ENCODE measurements around the gene FAM227A. TPM values are rescaled to one million over a fixed set of nuclear protein-coding genes. Genes with fewer than 3 reads are reported as not detected.
"Not testable (repeated sequence)": the region's sequence is repeated elsewhere in the genome, so short reads cannot be mapped to it uniquely, and the experiment has no call there.

The FAM227A gene
- total and polyA plus RNA-seq, 5 experiments from 2014 or later: 0.29 to 0.96 TPM; not detected in 3

- H3K36me3 Mint-ChIP-seq: peaks cover 0 to under 1% (median 0%) of the 10 kb centered on the region in 3 donors
- H3K4me1 Mint-ChIP-seq: peaks cover 6 to 23% (median 13%) of the 10 kb centered on the region in 4 donors
- no peaks in the 10 kb centered on the region for H3K9me3 Mint-ChIP-seq
- POLR2A ChIA-PET: interaction anchor here (2.1 kb wide), 1 partner anchor 26 kb away, joined by 18 read pairs; the partner anchor contains the start of gene TOMM22
- H3K4me3 Mint-ChIP-seq: peak overlapping the region; percentile 90 to 99 (median 96)
- no peak for DNase-seq
- ATAC-seq: no peak
- H3K27me3 Mint-ChIP-seq: no peaks in the 10 kb centered on the region
- H3K27ac Mint-ChIP-seq: peak overlapping the region; percentile 93 to 100 (median 99)
Measured at GRCh38 chr22:38655519-38656255, 505 bp downstream of the FAM227A start.

GRCh38 chr22:38653741-38654140 lies 2.5 kb downstream of the FAM227A start:
- no peaks in the 10 kb centered on the region for H3K27me3 Mint-ChIP-seq
- DNase-seq (no peak), ATAC-seq (no peak)
- POLR2A ChIA-PET: interaction anchor here (0.6 to 0.7 kb wide), 2 partner anchors 85 to 652 kb away, joined by 3 read pairs; no protein-coding TSS in a partner anchor
- peak overlapping the region in 2 of 10 donors; percentile 64 to 72 for H3K27ac Mint-ChIP-seq
- peaks cover 6 to 23% (median 12%) of the 10 kb centered on the region in 4 donors for H3K4me1 Mint-ChIP-seq
- H3K9me3 Mint-ChIP-seq: no peaks in the 10 kb centered on the region
- no peaks in the 10 kb centered on the region for H3K36me3 Mint-ChIP-seq
- H3K4me3 Mint-ChIP-seq: peak overlapping the region in 4 of 10 donors; percentile 15 to 66 (median 36)

- Mint-ChIP-seq H3K27ac (peak overlapping the region in 1 of 10 donors; percentile 35), H3K36me3 (no peaks in the 10 kb centered on the region), H3K4me1 (peaks cover 6 to 18% (median 11%) of the 10 kb centered on the region in 4 donors), H3K4me3 (no peak overlapping the region), H3K9me3 (no peaks in the 10 kb centered on the region), H3K27me3 (peaks cover 0 to 2% (median 0%) of the 10 kb centered on the region in 5 donors)
- DNase-seq (no peak), ATAC-seq (no peak)
- POLR2A ChIA-PET: no interaction called here
Measured at GRCh38 chr22:38652859-38653258, 3.3 kb downstream of the FAM227A start.

GRCh38 chr22:38649841-38650522 lies 6.2 kb downstream of the FAM227A start:
- POLR2A ChIA-PET: no interaction called here
- H3K27ac Mint-ChIP-seq: peak overlapping the region in 1 of 10 donors; percentile 56
- H3K4me3 Mint-ChIP-seq: no peak overlapping the region
- no peak for ATAC-seq
- DNase-seq: no peak
- peaks cover 0 to 4% (median 0%) of the 10 kb centered on the region in 5 donors for H3K27me3 Mint-ChIP-seq
- no peaks in the 10 kb centered on the region for H3K36me3 Mint-ChIP-seq
- peaks cover 0 to 3% (median 0%) of the 10 kb centered on the region in 4 donors for H3K4me1 Mint-ChIP-seq
- no peaks in the 10 kb centered on the region for H3K9me3 Mint-ChIP-seq

- no peak overlapping the region for H3K4me3 Mint-ChIP-seq
- no peaks in the 10 kb centered on the region for H3K36me3 Mint-ChIP-seq
- no peak for ATAC-seq
- H3K27me3 Mint-ChIP-seq: peaks cover 0 to 9% (median 0%) of the 10 kb centered on the region in 5 donors
- no peaks in the 10 kb centered on the region for H3K9me3 Mint-ChIP-seq
- POLR2A ChIA-PET: no interaction called here
- no peak overlapping the region for H3K27ac Mint-ChIP-seq
- H3K4me1 Mint-ChIP-seq: no peaks in the 10 kb centered on the region
- DNase-seq: no peak
Measured at GRCh38 chr22:38645430-38645829, 10.8 kb downstream of the FAM227A start.

- H3K36me3 Mint-ChIP-seq, H3K9me3 Mint-ChIP-seq, DNase-seq, H3K4me1 Mint-ChIP-seq, ATAC-seq, H3K27me3 Mint-ChIP-seq, POLR2A ChIA-PET, H3K4me3 Mint-ChIP-seq, H3K27ac Mint-ChIP-seq: not testable (repeated sequence)
Measured at GRCh38 chr22:38644245-38644644, 11.9 kb downstream of the FAM227A start.

GRCh38 chr22:38641476-38642040 lies 14.6 kb downstream of the FAM227A start:
- POLR2A ChIA-PET: interaction anchor here (0.7 kb wide), 1 partner anchor 29 kb away, joined by 5 read pairs; no protein-coding TSS in a partner anchor
- no peak for DNase-seq
- ATAC-seq: no peak
- peaks cover 0 to 8% (median 0%) of the 10 kb centered on the region in 5 donors for H3K27me3 Mint-ChIP-seq
- no peak overlapping the region for H3K4me3 Mint-ChIP-seq
- H3K9me3 Mint-ChIP-seq: no peaks in the 10 kb centered on the region
- H3K4me1 Mint-ChIP-seq: no peaks in the 10 kb centered on the region
- no peaks in the 10 kb centered on the region for H3K36me3 Mint-ChIP-seq
- no peak overlapping the region for H3K27ac Mint-ChIP-seq

- no peak for ATAC-seq
- H3K36me3 Mint-ChIP-seq: no peaks in the 10 kb centered on the region
- DNase-seq: no peak
- H3K27ac Mint-ChIP-seq: no peak overlapping the region
- POLR2A ChIA-PET: interaction anchor here (1.0 kb wide), 1 partner anchor 10 kb away, joined by 4 read pairs; no protein-coding TSS in a partner anchor
- H3K4me1 Mint-ChIP-seq: no peaks in the 10 kb centered on the region
- H3K27me3 Mint-ChIP-seq: peaks cover 0 to 8% (median 0%) of the 10 kb centered on the region in 5 donors
- H3K9me3 Mint-ChIP-seq: no peaks in the 10 kb centered on the region
- no peak overlapping the region for H3K4me3 Mint-ChIP-seq
Measured at GRCh38 chr22:38638728-38639127, 17.5 kb downstream of the FAM227A start.

GRCh38 chr22:38638216-38638615 lies 18.0 kb downstream of the FAM227A start:
- POLR2A ChIA-PET: interaction anchor here (1.0 kb wide), 1 partner anchor 11 kb away, joined by 4 read pairs; no protein-coding TSS in a partner anchor
- Mint-ChIP-seq H3K27ac (no peak overlapping the region), H3K27me3 (peaks cover 0 to 8% (median 0%) of the 10 kb centered on the region in 5 donors), H3K36me3 (no peaks in the 10 kb centered on the region), H3K9me3 (no peaks in the 10 kb centered on the region), H3K4me1 (no peaks in the 10 kb centered on the region), H3K4me3 (no peak overlapping the region)
- ATAC-seq (no peak), DNase-seq (no peak)

GRCh38 chr22:38632528-38632927 lies 23.7 kb downstream of the FAM227A start:
- Mint-ChIP-seq H3K9me3 (no peaks in the 10 kb centered on the region), H3K4me3 (no peak overlapping the region), H3K4me1 (peaks cover 10 to 13% (median 11%) of the 10 kb centered on the region in 4 donors), H3K27ac (no peak overlapping the region), H3K27me3 (peaks cover 0 to 6% (median 0%) of the 10 kb centered on the region in 5 donors), H3K36me3 (no peaks in the 10 kb centered on the region)
- ATAC-seq (no peak), DNase-seq (no peak)
- POLR2A ChIA-PET: no interaction called here

- Mint-ChIP-seq H3K4me3 (peak overlapping the region in 2 of 10 donors; percentile 26 to 31), H3K27me3 (peaks cover 0 to 6% (median 0%) of the 10 kb centered on the region in 5 donors), H3K36me3 (no peaks in the 10 kb centered on the region), H3K9me3 (no peaks in the 10 kb centered on the region), H3K27ac (peak overlapping the region in 4 of 10 donors; percentile 3 to 79 (median 30)), H3K4me1 (peaks cover 10 to 13% (median 11%) of the 10 kb centered on the region in 4 donors)
- ATAC-seq: peak; percentile 44 to 87
- POLR2A ChIA-PET: no interaction called here
- peak in 1 of 10 donors; percentile 6 for DNase-seq
Measured at GRCh38 chr22:38631724-38632123, 24.5 kb downstream of the FAM227A start.

GRCh38 chr22:38629108-38629507 lies 27.1 kb downstream of the FAM227A start:
- Mint-ChIP-seq H3K4me3 (no peak overlapping the region), H3K27me3 (peaks cover 0 to 6% (median 0%) of the 10 kb centered on the region in 5 donors), H3K9me3 (no peaks in the 10 kb centered on the region), H3K36me3 (no peaks in the 10 kb centered on the region), H3K27ac (no peak overlapping the region), H3K4me1 (peaks cover 10 to 13% (median 11%) of the 10 kb centered on the region in 4 donors)
- DNase-seq: no peak
- POLR2A ChIA-PET: no interaction called here
- ATAC-seq: no peak
